H9 (cell line): ENCODE measurements around the gene PLA2G1B. TPM values are rescaled to one million over a fixed set of nuclear protein-coding genes. Genes with fewer than 3 reads are reported as not detected.
A peak's percentile ranks its signal among the peaks of the same experiment; 100 is the strongest.

ENCODE experiments used
- DNase-seq: peaks from one replicate; pipeline ENCODE4 v3.0.0-alpha.2; 2017
- H2AFZ ChIP-seq: one replicate; pipeline ENCODE4 v1.6.1; 2013; ENCODE audit warnings: mild to moderate bottlenecking, low read length, control low read depth, moderate library complexity
- H2AK5ac ChIP-seq: 2 replicates; pipeline ENCODE4 v1.6.1; 2013; ENCODE audit warnings: low read length, control low read depth, mixed read lengths; ENCODE audit not compliant: insufficient read length
- H2BK120ac ChIP-seq: one replicate; pipeline ENCODE4 v1.6.1; 2013; ENCODE audit warnings: low read depth, mild to moderate bottlenecking, low read length, control low read depth, inconsistent platforms; ENCODE audit not compliant: poor library complexity, severe bottlenecking
- H2BK12ac ChIP-seq: 2 replicates; pipeline ENCODE4 v1.6.1; 2013; ENCODE audit warnings: low read length, control low read depth, mixed read lengths, low read depth; ENCODE audit not compliant: insufficient read length
- H2BK15ac ChIP-seq: 2 replicates; pipeline ENCODE4 v1.6.1; 2013; ENCODE audit warnings: low read depth, low read length, control low read depth
- H2BK20ac ChIP-seq: one replicate; pipeline ENCODE4 v1.6.1; 2013; ENCODE audit warnings: low read depth, mild to moderate bottlenecking, low read length, control low read depth, inconsistent platforms; ENCODE audit not compliant: poor library complexity, severe bottlenecking
- H2BK5ac ChIP-seq: 2 replicates; pipeline ENCODE4 v1.6.1; 2013; ENCODE audit warnings: low read length, control low read depth, mixed read lengths; ENCODE audit not compliant: insufficient read length
- H3K14ac ChIP-seq: 2 replicates; pipeline ENCODE4 v1.6.1; 2013; ENCODE audit warnings: low read length, control low read depth; ENCODE audit not compliant: insufficient read depth
- H3K18ac ChIP-seq: 2 replicates; pipeline ENCODE4 v1.6.1; 2013; ENCODE audit warnings: low read depth, mild to moderate bottlenecking, mixed read lengths, low read length, control low read depth; ENCODE audit not compliant: insufficient read length
- H3K23ac ChIP-seq: 2 replicates; pipeline ENCODE4 v1.6.1; 2013; ENCODE audit warnings: low read length, control low read depth, mixed read lengths, low read depth; ENCODE audit not compliant: insufficient read length
- H3K23me2 ChIP-seq: 2 replicates; pipeline ENCODE4 v1.6.1; 2013; ENCODE audit warnings: low read depth, mild to moderate bottlenecking, mixed read lengths, low read length, control low read depth; ENCODE audit not compliant: insufficient read length, poor library complexity, severe bottlenecking
- H3K27ac ChIP-seq: 2 replicates; pipeline ENCODE4 v1.5.1; 2013; ENCODE audit warnings: low read length, control low read depth, mixed read lengths, low read depth; ENCODE audit not compliant: insufficient read length
- H3K27me3 ChIP-seq: 2 replicates; pipeline ENCODE4 v1.6.1; 2013; ENCODE audit warnings: low read length, control low read depth, inconsistent platforms; ENCODE audit not compliant: insufficient read depth
- H3K4ac ChIP-seq: 2 replicates; pipeline ENCODE4 v1.6.1; 2013; ENCODE audit warnings: low read depth, mild to moderate bottlenecking, control low read depth, inconsistent platforms, low read length, moderate library complexity
- H3K4me1 ChIP-seq: 2 replicates; pipeline ENCODE4 v1.6.1; 2013; ENCODE audit warnings: low read length, control low read depth, inconsistent platforms; ENCODE audit not compliant: insufficient read depth
- H3K4me2 ChIP-seq: 2 replicates; pipeline ENCODE4 v1.6.1; 2013; ENCODE audit warnings: low read length, control low read depth, mixed read lengths; ENCODE audit not compliant: insufficient read length, insufficient read depth
- H3K56ac ChIP-seq: 2 replicates; pipeline ENCODE4 v1.6.1; 2013; ENCODE audit warnings: low read depth, mild to moderate bottlenecking, mixed read lengths, low read length, control low read depth; ENCODE audit not compliant: insufficient read length
- H3K79me1 ChIP-seq: 2 replicates; pipeline ENCODE4 v1.6.1; 2013; ENCODE audit warnings: low read depth, mild to moderate bottlenecking, moderate library complexity, low read length, control low read depth, inconsistent platforms; ENCODE audit not compliant: insufficient read depth, poor library complexity, severe bottlenecking
- H3K79me2 ChIP-seq: 2 replicates; pipeline ENCODE4 v1.6.1; 2013; ENCODE audit warnings: low read length, control low read depth, inconsistent platforms; ENCODE audit not compliant: insufficient read depth
- H3K9ac ChIP-seq: 2 replicates; pipeline ENCODE4 v1.6.1; 2013; ENCODE audit warnings: low read length, control low read depth, mixed read lengths; ENCODE audit not compliant: insufficient read length; ENCODE audit errors: extremely low read depth
- H3K9me3 ChIP-seq: one replicate; pipeline ENCODE4 v1.6.1; 2013; ENCODE audit warnings: low read depth, low read length, inconsistent platforms; ENCODE audit not compliant: control insufficient read depth
- H3T11ph ChIP-seq: one replicate; pipeline ENCODE4 v1.6.1; 2013; ENCODE audit warnings: mild to moderate bottlenecking, low read length, control low read depth, inconsistent platforms
- H4K20me1 ChIP-seq: one replicate; pipeline ENCODE4 v1.6.1; 2013; ENCODE audit not compliant: control insufficient read depth, insufficient read length, insufficient read depth
- H4K5ac ChIP-seq: 2 replicates; pipeline ENCODE4 v1.6.1; 2013; ENCODE audit warnings: low read depth, mild to moderate bottlenecking, mixed read lengths, low read length, control low read depth; ENCODE audit not compliant: insufficient read length
- H4K8ac ChIP-seq: replicated peaks from 2 replicates; pipeline ENCODE4 v1.6.1; 2013; ENCODE audit warnings: low read length, control low read depth, mixed read lengths, low read depth; ENCODE audit not compliant: insufficient read length
- H4K91ac ChIP-seq: 2 replicates; pipeline ENCODE4 v1.6.1; 2013; ENCODE audit warnings: low read depth, mild to moderate bottlenecking, moderate library complexity, mixed read lengths, low read length, control low read depth; ENCODE audit not compliant: insufficient read length
- H3K27ac Mint-ChIP-seq, 3 experiments: 2 replicates in 2 of 3; 3 replicates in 1 of 3; pipeline ENCODE4 v1.8.0; 2020 to 2021; ENCODE audit warnings: mixed read lengths in 3 of 3, mild to moderate bottlenecking in 1 of 3, moderate library complexity in 1 of 3
- H3K27me3 Mint-ChIP-seq: 2 replicates; pipeline ENCODE4 v1.8.0; 2021; ENCODE audit warnings: low read depth, mild to moderate bottlenecking, moderate library complexity, mixed read lengths
- H3K36me3 Mint-ChIP-seq, 3 experiments: 2 replicates in 2 of 3; 3 replicates in 1 of 3; pipeline ENCODE4 v1.8.0; 2020 to 2021; ENCODE audit warnings: low read depth in 3 of 3, mixed read lengths in 3 of 3; ENCODE audit not compliant: insufficient read depth in 1 of 3
- H3K4me1 Mint-ChIP-seq, 2 experiments: 2 replicates each; pipeline ENCODE4 v1.8.0; 2020; ENCODE audit warnings: mixed read lengths in 2 of 2
- H3K4me3 Mint-ChIP-seq, 2 experiments: 2 replicates in 1 of 2; 3 replicates in 1 of 2; pipeline ENCODE4 v1.8.0; 2020 to 2021; ENCODE audit warnings: mild to moderate bottlenecking in 2 of 2, mixed read lengths in 2 of 2, moderate library complexity in 1 of 2
- H3K9me3 Mint-ChIP-seq, 2 experiments: 2 replicates in 1 of 2; 3 replicates in 1 of 2; pipeline ENCODE4 v1.8.0; 2020; ENCODE audit warnings: mild to moderate bottlenecking in 2 of 2, mixed read lengths in 2 of 2, moderate library complexity in 1 of 2
- WGBS: extraction: QIAGEN DNeasy Blood & Tissue Kit; methylation state at CpG from one replicate; pipeline ENCODE4 v1.1.7; 2013; ENCODE audit warnings: missing lambda C conversion rate, low lambda C conversion rate, mixed read lengths; ENCODE audit not compliant: insufficient read length; ENCODE audit errors: extremely low coverage; 5-methylcytosine and 5-hydroxymethylcytosine counted together
- total RNA-seq: library from RNA; stranded (reverse); gene quantifications from 2 replicates; pipeline ENCODE4 v1.2.1, GENCODE V29; 2021
- TF ChIP-seq, protein P1 (sequence below): fragments of 200-600 bp; sonication (generic); conservative IDR thresholded peaks from 3 replicates; pipeline ENCODE4 v1.8.0; 2021; ENCODE audit warnings: antibody characterized with exemption, mild to moderate bottlenecking

The PLA2G1B gene
- total RNA-seq, 1 experiment from 2014 or later, result not detected

DNA sequence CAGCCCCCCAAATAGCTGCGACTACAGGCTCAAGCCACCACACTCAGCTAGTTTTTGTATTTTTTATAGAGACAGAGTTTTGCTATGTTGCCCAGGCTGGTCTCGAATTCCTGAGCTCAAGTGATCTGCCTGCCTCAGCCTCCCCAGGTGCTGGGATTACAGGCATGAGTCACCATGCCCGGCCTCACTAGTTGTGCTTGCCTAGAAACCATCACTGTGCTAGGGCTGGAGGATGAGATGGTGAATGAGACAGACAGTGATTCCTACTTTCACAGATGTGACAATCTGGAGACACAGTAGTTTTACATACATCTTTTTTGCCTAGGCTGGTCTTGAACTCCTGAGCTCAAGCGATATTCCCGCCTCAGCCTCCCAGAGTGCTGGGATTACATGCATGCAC, 48.8 kb upstream of the PLA2G1B start:
- H2AK5ac ChIP-seq, result no peak overlapping the region
- H3K4me1 Mint-ChIP-seq, result peaks cover 34 to 36% of the 10 kb centered on the region in 2 experiments
- no peak overlapping the region for H3K23ac ChIP-seq
- no peaks in the 10 kb centered on the region for H3K79me1 ChIP-seq
- no peak overlapping the region for H4K5ac ChIP-seq
- no peaks in the 10 kb centered on the region for H3K23me2 ChIP-seq
- H3K9me3 Mint-ChIP-seq, result 0 out of 5 replicates have a peak, but pooled peaks cover 0 to 3% of the 10 kb centered on the region in 2 experiments
- H4K8ac ChIP-seq, result no peak overlapping the region
- peaks cover under 1% of the 10 kb centered on the region; the same call in 1 of the 2 replicates for H3K4me1 ChIP-seq
- H2BK5ac ChIP-seq, result no peak overlapping the region
- H3K56ac ChIP-seq, result no peak overlapping the region
- no peaks in the 10 kb centered on the region for H3K9me3 ChIP-seq
- H2AFZ ChIP-seq, result no peak overlapping the region
- H3K4me3 Mint-ChIP-seq, result 0 out of 5 replicates have a peak overlapping the region, but pooled peaks of 1 of the 2 experiments have one; percentile 7
- no peaks in the 10 kb centered on the region for H3K79me2 ChIP-seq
- H3K18ac ChIP-seq, result no peak overlapping the region
- H3K27ac ChIP-seq, result no peak overlapping the region
- H2BK20ac ChIP-seq, result no peak overlapping the region
- no peak overlapping the region for H3K14ac ChIP-seq
- peaks cover 0 to 5% (median 0%) of the 10 kb centered on the region in 3 experiments; a peak in 1 of 7 replicates for H3K36me3 Mint-ChIP-seq
- no peak overlapping the region for H3K9ac ChIP-seq
- no peak overlapping the region for H2BK15ac ChIP-seq
- H3K4me2 ChIP-seq, result no peak overlapping the region
- no peak overlapping the region for H3K4ac ChIP-seq
- no peak overlapping the region for H3T11ph ChIP-seq
- H3K27ac Mint-ChIP-seq, result no peak overlapping the region
- no CpG with 5 or more reads among the region's 5 CpGs for WGBS
- H4K20me1 ChIP-seq, result no peaks in the 10 kb centered on the region
- H2BK120ac ChIP-seq, result no peak overlapping the region
- peaks cover under 1% of the 10 kb centered on the region; the same call in 1 of the 2 replicates for H3K27me3 ChIP-seq
- TF ChIP-seq, protein P1, sequence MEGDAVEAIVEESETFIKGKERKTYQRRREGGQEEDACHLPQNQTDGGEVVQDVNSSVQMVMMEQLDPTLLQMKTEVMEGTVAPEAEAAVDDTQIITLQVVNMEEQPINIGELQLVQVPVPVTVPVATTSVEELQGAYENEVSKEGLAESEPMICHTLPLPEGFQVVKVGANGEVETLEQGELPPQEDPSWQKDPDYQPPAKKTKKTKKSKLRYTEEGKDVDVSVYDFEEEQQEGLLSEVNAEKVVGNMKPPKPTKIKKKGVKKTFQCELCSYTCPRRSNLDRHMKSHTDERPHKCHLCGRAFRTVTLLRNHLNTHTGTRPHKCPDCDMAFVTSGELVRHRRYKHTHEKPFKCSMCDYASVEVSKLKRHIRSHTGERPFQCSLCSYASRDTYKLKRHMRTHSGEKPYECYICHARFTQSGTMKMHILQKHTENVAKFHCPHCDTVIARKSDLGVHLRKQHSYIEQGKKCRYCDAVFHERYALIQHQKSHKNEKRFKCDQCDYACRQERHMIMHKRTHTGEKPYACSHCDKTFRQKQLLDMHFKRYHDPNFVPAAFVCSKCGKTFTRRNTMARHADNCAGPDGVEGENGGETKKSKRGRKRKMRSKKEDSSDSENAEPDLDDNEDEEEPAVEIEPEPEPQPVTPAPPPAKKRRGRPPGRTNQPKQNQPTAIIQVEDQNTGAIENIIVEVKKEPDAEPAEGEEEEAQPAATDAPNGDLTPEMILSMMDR, result no peak
- H3K27me3 Mint-ChIP-seq, result peaks cover 34% of the 10 kb centered on the region
- no peak overlapping the region for H4K91ac ChIP-seq
- no peak for DNase-seq
- no peak overlapping the region for H2BK12ac ChIP-seq
